ENCODE results near the gene PACSIN1.
"Not testable (repeated sequence)": the region's sequence is repeated elsewhere in the genome, so short reads cannot be mapped to it uniquely, and the experiment has no call there.

Gene PACSIN1

GRCh38 chr6:34457742-34458735, 7.8 kb upstream of the PACSIN1 start:
- no peak for DNase-seq

DNA sequence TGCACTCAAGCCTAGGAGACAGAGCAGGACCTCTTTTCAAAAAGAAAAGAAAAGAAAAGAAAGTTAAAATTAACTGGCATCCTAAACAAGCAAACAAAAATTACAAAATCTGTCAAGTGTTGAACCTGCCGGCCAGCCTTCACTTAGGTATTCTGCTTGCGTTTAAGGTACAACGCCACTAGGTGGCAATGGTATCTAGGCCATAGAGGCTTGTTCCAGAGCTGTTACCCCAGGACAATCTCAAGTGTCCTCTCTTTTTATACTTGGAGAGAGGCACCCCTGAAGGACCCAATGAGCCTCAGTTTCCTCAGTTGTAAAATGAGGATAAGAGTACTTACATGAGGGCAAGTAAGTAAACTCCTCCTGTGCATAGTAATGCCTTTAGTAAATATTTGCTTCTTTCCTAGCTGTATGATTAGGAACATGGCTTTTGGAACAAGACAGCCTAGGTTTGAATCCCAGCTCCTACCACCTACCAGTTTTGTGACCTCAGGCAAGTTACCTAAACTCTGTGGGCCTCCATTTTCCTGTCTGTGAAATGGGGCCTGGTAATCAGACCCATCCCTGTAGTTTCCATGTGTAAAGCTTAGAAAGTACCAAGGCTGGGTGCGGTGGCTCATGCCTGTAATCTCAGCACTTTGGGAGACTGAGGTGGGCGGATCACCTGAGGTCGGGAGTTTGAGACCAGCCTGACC, 5.8 kb upstream of the PACSIN1 start:
- peak; percentile 70 for DNase-seq

- DNase-seq, result no peak
Observed at GRCh38 chr6:34460796-34461507, 4.9 kb upstream of the PACSIN1 start.

- DNase-seq, result no peak
Observed at GRCh38 chr6:34462010-34462409, 3.9 kb upstream of the PACSIN1 start.

DNA sequence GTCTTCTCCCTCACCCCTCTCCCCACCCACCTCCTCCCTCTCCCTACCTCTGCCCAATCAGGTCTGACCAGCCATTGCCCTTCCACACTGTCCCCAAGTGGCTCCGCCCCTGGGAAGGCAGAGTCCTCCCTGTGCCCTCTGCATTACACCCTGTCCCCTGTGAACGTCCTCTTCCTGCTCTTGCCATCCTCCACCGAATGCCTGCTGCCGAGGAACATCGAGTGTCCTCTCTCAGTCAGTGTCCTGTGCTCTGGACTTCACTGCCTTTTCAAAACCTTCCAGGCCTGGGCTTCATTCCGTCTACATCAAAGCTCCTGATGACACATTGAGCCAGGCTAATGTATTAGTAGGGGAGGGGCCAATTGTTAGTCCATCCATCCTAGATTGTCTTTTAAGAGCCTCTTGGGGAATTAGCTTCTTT, 3.3 kb upstream of the PACSIN1 start:
- no peak for DNase-seq

- DNase-seq, result no peak
Observed at GRCh38 chr6:34463299-34463698, 2.6 kb upstream of the PACSIN1 start.

GRCh38 chr6:34463849-34464248, 2.0 kb upstream of the PACSIN1 start:
- no peak for DNase-seq

DNA sequence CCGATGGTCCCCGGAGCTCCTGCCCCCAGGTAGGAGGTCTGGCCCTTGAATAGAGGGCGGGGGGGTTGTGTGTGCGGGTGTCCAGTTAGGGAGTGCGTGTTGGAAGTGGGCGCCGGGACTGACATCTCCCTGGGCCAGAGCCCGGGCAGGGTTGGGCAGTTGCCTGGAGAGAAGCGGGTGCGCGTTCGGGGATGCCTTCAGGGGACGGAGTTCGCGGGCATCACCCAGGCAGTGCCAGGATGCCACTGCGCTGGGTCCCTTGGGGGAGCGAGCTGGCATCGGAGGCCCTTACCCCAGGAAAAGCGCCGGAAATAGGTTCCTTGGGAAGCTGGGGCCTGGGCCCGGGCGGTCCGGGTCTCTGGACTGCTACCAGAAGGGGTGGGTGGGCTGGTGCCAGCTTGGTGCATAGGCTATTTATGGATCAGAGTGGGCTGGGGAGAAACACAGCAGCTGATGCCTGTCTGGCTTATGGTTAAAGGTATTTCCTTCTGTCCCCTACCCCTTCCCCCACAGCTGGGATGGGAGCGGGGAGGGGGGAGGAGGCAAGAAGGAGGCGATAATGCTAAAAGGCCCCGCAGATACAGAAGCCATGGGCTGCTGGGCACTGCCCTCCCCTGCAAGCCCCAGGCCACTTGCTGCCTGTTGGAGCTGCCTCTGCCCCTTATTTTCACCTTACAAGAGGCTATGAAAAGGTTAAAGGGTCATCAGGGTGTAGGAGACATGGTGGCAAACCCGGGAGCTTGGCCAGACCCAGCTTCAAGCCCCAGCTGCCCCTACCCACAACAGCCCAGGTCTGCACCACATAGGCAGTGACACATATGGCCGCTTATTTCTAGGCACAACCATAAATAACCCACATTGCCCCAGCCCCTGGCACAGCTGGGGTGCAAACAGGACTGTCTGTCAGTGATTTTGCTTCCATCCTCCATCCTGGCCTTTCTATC, 638 bp downstream of the PACSIN1 start:
- DNase-seq, result no peak

- DNase-seq, result no peak
Observed at GRCh38 chr6:34468378-34468892, 2.6 kb downstream of the PACSIN1 start.

DNA sequence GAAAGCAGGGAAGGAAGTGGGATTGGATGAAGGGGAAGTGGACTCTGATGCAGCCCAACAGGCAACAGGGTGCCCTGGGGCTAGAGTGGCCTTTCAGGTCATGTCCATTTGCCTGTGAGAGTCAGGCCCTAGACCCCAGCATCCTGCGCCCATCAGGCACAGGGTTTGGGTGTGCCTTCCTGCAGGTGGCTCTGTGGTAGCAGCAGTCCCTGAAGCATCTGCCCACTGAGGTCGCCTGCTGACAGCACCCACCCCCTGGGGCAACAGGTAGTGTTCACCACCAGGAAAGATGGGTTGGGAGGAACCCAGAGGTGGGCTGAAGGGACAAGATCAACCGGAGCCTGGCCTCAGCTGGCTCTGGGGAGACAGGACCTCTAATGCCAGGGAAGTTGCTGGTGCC, 3.6 kb downstream of the PACSIN1 start:
- no peak for DNase-seq

GRCh38 chr6:34472425-34472824, 6.5 kb downstream of the PACSIN1 start:
- DNase-seq, result no peak

DNA sequence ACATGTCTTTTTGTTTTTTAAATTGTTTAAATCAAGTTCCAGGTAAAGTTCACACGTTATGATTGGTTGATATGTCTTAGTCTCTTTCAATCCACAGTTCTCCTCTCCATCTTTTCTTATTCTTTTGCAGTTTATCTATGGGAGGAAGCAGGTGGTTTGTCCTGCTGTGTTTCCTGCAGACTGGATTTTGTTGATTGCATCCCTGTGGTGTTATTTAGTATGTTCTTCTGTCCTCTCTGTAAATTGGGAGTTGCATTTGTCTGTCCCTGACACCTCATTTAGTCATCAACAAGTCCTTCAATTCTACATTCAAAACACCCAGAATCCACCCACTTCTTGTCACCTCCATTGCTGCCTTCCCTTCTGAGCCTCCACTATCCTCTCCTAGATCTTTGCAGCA, 8.1 kb downstream of the PACSIN1 start:
- DNase-seq, result no peak

DNA sequence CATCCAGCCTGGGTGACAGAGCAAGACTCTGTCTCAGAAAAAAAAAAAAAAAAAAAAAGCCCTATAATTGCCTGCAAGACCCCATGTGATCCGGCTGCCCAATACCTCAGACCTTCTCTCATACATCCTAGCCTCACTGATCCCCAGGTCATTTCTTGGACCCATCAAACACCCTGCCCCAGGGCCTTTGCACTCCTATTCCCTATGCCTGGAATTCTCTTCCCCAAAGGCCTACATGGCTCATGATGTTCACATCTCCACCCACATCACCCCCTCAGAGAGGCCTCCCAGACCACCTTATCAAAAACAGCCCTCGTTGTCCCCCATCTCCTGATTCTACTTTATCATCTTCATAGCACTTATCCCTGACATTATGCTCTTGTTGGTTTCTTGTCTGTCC, 8.9 kb downstream of the PACSIN1 start:
- no peak for DNase-seq

DNA sequence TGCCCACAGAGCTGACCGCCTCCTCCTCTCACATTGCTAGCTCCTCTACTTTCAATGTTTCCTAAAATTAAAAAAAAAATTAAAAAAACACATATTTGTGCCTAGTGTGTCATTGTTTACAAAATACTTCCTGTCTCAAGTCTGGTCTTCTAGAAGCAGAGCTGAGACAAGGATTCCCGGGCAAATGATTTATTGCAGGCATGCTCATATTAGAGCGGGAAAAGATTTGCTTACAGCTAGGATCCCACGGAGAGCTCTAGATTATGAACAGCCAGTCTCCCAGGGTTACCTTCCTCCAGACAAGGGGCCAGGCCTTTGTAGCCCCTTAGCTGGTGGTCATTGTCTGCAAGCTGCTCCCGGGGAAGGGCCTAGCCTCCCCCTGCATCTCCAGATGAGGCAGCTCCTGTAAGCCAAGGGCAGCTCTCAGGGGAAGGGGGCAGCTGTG, 9.4 kb downstream of the PACSIN1 start:
- no peak for DNase-seq

GRCh38 chr6:34475767-34476328, 10.0 kb downstream of the PACSIN1 start:
- DNase-seq, result no peak

- no peak for DNase-seq
Observed at GRCh38 chr6:34476447-34476846, 10.6 kb downstream of the PACSIN1 start.

DNA sequence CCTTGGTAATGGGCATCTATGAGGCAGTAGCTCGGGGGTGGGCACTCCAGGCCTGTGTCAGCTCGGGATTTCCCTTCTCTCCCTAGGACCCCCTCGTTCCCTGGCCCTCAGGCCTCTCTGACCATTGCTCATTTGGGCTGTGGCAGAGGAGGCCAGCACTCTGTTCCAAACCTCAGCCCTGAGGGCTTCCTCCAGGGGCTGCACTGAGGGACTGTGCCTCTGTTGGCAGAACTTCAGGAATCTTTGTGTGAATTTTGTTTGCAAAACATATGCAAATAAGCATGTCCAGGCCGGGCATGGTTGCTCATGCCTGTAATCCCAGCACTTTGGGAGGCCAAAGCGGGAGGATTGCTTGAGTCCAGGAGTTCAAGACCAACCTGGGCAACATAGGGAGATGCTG, 11.0 kb downstream of the PACSIN1 start:
- DNase-seq, result no peak

DNA sequence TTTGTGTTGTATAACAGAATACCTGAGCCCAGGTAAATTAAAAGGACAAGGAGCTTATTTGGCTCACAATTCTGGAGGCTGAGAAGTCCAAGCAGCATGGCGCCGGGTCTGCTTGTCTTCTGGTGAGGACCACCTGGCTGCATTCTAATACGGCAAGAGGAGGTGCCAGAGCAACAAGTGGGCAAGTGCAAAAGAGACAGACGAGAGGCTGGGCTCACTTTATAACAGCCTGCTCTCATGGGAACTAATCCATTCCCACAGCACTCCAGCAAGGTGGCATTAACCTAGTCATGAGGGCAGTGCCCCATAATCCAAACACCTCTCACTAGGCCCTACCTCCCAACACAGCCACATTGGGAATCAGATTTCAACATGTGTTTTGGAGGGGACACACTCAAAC, 12.9 kb downstream of the PACSIN1 start:
- DNase-seq, result no peak

- DNase-seq, result not testable (repeated sequence)
Observed at GRCh38 chr6:34483781-34484180, 17.9 kb downstream of the PACSIN1 start.

DNA sequence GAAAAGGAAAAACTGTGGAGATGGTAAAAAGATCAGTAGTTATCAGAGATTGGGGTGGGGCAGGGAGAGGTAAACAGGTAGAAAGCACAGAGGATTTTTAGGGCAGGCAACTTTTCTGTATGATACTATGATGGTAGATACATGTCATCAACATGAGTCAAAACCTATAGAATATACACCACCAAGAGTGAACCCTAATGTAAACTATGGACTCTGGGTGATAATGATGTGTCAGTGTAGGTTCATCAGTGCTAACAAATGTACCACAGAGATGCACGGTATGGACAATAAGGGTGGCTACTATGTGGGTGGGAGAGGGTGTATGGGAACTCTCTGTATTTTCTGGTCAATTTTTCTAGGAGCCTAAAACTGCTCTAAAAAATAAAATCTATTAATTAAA, 18.5 kb downstream of the PACSIN1 start:
- no peak for DNase-seq

DNA sequence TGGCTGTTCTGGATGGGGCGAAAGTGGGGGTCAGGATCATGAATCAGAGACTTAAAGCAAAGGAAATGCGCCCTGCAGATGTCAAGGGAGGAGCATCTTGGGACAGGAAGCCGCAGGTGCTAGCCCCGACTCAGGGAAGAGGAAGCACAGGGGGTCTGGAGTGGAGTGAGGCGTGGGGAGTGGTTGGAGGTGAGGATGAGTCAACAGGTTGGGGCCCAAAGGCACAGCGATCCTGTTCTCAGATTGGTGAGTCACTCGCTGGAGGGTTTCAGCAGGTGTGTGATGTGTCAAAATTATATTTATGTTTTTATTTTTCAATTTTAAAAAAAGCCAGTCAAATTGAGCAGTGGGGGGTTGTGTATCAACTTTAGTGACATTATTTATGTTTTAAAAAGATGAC, 19.0 kb downstream of the PACSIN1 start:
- DNase-seq, result peak; percentile 84

Data from CD4-positive, alpha-beta T cell treated with Interleukin-17A for 4 hours (primary cell).